Inferior parietal cortex (tissue), 1 donor: ENCODE measurements around the gene LYAR.
A peak's percentile ranks its signal among the peaks of the same experiment; 100 is the strongest.

ENCODE experiments used
- DNase-seq: peaks from one replicate; pipeline ENCODE4 v3.0.0-alpha.2; 2016; ENCODE audit errors: extremely low spot score

LYAR gene

GRCh38 chr4:4289941-4290850, at the start of gene LYAR, which contains the start of gene ZBTB49:
Gene LYAR (minus strand): TSS chr4:4290154. CDS start chr4:4283742, 6,412 bp downstream.
Gene ZBTB49 (plus strand): TSS chr4:4290251. CDS start chr4:4299946, 9,695 bp downstream.
- peak; percentile 94 for DNase-seq

GRCh38 chr4:4339504-4340085, 49.6 kb upstream of the LYAR start:
- DNase-seq = no peak

- no peak for DNase-seq
Measured at GRCh38 chr4:4338210-4339001, 48.5 kb upstream of the LYAR start.

GRCh38 chr4:4334798-4335520, 45.0 kb upstream of the LYAR start:
- DNase-seq = peak; percentile 66

- no peak for DNase-seq
Measured at GRCh38 chr4:4333265-4333706, 43.3 kb upstream of the LYAR start.

- no peak for DNase-seq
Measured at GRCh38 chr4:4332529-4332928, 42.6 kb upstream of the LYAR start.

- no peak for DNase-seq
Measured at GRCh38 chr4:4330794-4331193, 40.8 kb upstream of the LYAR start.

- DNase-seq = no peak
Measured at GRCh38 chr4:4329496-4329895, 39.5 kb upstream of the LYAR start.

GRCh38 chr4:4328840-4329239, 38.9 kb upstream of the LYAR start:
- DNase-seq = no peak

- no peak for DNase-seq
Measured at GRCh38 chr4:4328206-4328605, 38.3 kb upstream of the LYAR start.

GRCh38 chr4:4327652-4328121, 37.7 kb upstream of the LYAR start:
- DNase-seq = no peak

GRCh38 chr4:4326166-4326565, 36.2 kb upstream of the LYAR start:
- DNase-seq = no peak

- no peak for DNase-seq
Measured at GRCh38 chr4:4325321-4325720, 35.4 kb upstream of the LYAR start.

- no peak for DNase-seq
Measured at GRCh38 chr4:4323705-4324534, 34.0 kb upstream of the LYAR start.

- no peak for DNase-seq
Measured at GRCh38 chr4:4321951-4322688, 32.2 kb upstream of the LYAR start.

- DNase-seq = no peak
Measured at GRCh38 chr4:4320951-4321714, 31.2 kb upstream of the LYAR start.

GRCh38 chr4:4320528-4320927, 30.6 kb upstream of the LYAR start:
- no peak for DNase-seq

- DNase-seq = no peak
Measured at GRCh38 chr4:4317496-4318232, 27.7 kb upstream of the LYAR start.
